ENCODE measurements around the gene PRICKLE4.
A peak's percentile ranks its signal among the peaks of the same experiment; 100 is the strongest.

The PRICKLE4 gene

DNA sequence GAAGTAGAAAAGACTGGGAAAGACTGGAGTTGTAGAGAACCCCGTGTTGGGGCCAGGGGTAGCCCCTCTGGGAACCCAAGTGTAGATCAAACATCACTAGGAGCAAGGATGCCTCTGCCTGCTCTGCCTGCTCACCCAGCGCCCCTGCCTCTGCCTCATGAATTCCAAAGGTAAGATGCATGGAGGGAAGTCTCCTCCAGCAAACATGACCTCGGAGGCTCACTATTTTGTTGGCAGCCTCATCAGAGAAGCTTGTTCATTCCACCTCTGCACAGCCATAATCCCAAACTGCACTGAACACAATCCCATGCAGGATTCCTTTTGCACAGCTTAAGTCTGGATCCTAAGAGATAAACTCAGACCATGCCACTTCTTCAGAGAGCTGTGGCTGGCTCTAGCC is 5.7 kb upstream of the PRICKLE4 start:
- DNase-seq: no peak

DNA sequence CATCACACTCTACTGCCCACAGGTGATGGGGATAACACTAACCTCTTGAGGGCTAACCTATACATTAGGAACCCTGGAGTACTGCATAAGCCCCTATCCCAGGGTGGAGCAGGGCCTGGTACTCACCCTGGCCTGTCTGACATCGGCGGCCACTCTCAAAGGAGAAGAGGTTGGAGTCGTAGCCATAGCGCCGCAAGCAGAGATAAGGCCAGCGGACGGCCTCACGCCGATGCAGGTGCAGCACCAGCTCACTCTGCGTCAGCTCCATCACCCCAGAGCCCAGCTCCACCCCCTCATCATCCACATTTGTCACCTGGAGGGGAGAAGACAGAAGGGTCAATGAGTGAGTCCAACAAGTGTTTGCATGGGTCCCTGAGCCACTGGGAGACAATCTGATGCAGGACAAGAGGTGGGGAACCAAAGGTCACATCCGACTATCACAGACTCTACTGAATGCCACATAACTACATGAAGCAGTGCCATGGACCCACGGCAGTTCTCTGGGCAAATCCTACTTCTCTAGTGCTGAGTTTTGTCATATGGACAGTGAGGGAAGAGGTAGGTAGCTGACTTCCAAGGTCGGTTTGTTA is 5.2 kb upstream of the PRICKLE4 start:
- no peak for DNase-seq

DNA sequence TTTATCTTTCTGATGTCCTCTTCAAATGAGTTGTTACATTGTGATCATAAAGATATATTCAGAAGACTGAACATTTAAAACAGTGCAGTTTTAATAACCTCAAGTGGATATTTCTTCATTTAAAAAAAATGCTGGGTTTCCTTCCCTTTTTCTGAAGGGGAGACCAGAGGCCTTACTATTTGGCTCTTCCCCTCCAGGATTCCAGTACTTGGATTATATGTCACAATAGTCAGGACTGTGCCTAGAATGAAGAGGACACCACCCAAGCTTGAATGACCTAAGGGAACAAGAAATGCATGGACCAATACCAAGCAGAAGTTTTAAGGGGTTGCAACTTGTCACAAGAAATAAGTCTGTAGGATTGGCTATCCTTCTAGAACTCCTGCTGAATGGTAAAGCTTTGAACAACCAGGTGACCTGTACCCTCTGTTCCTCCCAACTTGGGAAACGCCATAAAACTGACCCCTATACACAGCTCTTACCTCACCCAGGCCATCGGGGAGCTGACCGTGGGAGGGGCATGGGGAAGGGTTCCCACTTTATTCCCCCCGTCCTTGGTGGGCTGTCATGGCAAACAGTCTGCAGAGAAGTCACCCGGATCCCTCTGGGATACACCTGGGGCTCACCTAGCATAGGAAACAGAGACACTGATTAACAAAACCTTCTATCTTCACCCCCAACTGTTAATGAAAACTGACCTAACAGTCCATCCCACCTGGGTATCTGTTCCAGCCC is 2.9 kb upstream of the PRICKLE4 start:
- no peak for DNase-seq

DNA sequence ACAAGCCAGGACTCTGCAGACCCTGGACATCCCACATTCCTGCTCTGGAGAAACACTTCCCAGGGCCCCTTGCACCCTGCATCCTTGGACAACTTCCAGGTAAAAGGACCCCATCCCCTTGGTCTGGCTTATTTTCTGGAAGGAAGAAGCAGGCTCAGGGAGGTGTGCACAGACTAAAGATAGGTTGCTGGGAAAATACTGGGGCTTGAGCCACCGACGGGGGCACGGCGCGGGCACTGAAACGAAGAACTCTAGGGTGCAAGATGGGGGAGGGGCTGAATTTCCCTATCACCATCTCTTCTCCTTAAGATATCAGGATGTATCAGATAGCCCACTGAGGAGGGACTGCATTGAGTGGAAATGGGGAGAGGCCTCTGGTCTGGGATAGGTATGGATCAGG is 1.7 kb upstream of the PRICKLE4 start:
- no peak for DNase-seq

DNA sequence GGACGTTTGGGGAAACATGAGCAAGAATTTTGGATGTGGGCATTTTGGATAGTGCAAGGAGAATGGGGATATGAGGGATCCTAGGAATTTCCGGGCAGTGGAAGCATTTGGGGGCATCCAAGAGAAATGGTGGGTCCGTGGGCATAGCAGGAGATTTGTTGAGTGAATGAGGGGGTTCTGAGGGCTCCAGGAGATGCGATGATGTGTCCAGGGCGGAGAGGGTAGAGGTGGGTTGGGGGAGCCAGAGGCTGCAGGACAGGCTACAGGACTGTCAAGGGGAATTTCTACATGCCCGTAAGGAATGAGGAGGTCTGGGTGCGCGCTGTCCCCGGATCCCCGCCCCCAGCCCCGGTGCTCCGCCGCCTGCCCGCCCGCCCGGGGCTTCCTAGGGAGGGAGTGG is 1.2 kb upstream of the PRICKLE4 start:
- DNase-seq: no peak

DNA sequence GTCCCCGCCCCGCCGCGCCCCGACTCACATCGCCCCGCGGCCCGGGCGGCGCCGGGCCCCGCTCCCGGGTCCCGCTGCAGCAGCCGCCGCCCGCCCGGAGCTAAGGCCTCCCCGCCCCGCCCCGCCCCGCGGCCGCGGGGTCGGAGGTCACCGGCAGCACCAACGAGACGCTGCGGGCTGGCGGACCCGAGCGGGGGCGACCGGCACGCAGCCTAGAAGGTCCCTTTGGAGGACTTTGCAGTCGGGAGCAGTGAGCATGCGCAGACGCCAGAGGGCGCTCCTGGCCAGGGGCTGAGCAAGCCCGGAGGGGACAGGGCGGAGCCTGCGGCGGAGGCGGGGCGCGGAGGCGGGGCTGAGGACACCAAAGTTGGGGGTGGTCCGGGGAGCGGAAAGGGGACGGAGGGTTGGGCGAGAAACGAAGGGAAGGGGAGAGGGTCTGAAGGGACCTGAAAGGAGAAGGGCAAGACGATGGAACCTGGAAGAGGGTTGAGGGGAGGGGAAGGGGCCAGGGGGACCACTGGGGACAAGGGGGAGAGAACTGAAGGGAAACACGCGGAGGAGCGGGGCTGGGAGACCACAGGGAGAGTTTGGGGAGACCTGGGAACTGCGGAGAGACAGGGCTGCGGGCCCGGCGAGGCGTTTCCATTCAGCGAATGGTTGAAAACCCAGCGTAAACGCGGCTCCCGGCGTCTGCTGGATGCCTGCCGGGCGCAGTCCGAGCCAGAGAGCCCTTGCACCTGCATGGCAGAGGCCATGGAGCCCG is 613 bp upstream of the PRICKLE4 start, which contains the start of gene FRS3:
TSS of gene FRS3 (minus strand) at position 113 of the 763 bp plus-strand sequence. CDS start 2,913 bp downstream, outside the sequence.
- DNase-seq: peak; percentile 45

DNA sequence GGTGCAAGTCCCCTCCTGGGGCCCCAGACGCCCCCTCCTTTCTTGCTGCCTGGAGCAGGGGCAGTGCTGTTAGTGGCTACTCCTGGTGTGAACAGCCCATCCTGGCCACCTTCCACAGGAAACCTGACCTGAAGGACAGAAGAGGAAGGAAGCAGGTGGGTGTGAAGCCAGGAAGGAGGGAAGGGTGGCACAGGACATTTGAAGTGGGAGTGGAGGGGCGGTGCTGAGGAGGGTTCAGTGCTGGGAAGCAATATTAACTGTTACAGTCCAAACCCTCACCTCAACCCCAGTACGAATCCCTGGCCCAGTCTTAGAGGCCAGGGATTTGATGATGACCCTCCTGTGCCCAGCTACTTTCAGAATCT is 766 bp downstream of the PRICKLE4 start:
- no peak for DNase-seq

DNA sequence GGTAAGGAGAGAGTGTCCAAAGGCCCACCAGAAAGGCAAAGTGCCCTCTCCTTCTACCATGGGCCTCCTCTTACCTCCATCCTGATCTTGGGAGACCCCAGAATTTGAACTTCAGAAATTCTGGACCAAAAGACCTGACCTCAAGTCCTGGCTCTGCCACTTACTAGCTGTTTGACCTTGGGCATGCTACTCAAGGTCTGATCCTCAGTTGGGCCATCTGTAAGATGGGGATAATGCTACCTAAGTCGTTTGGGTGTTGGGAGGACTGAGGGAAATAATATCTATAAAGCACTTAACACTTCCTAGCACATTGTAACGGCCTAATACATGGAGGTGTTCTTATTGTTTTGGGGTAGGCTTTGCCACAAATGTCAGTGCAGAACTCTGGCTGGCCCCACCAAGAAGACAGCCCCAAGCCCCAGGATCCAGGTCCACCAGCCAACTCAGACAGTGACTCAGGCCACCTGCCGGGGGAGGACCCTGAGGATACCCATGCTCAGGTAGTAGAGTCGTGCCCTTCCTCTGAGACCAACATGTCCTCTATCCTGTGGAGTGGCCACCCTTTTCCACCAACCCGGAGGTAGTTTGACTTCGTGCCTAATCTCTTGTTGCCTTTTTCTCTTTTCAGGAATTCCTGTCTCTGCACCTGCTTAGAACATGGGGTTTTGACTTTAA is 2.7 kb downstream of the PRICKLE4 start:
- no peak for DNase-seq

DNA sequence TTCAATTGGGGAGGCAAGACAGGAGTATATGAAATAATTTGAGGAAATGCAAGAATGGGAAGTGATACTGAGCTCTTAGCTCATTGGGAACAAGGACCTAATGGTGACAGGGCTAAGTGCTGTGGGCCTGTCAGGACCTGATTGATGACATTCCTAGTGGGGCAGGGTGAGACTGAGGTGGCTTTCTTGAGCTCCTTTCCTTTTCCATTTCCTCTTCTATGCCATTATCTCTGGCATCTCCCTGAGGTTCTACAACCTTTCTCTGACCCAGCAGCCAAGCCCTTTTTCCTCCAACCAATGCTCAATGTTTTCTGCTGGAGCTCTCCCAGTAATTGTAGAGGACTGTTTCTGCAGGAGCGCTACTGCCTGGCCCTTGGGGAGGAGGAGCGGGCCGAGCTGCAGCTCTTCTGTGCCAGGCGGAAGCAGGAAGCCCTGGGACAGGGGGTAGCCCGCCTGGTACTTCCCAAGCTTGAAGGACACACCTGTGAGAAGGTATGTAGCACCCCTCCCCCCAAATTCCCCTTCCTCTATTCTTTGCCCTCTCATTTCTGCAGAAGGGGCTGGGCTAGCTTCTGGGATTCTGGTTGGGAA is 4.1 kb downstream of the PRICKLE4 start:
- DNase-seq: no peak

DNA sequence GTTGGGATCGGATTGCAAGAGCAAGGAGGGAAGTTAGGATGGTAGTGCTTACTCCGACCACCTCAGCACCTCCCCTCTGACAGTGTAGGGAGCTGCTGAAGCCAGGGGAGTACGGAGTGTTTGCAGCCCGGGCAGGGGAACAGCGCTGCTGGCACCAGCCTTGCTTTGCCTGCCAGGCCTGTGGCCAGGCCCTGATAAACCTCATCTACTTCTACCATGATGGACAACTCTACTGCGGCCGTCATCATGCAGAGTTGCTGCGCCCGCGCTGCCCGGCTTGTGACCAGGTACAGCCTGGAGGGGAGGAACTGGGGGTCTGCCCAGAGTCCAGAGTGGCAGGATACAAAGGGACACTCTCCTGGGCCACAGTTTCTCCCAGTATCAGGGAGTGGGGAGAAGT is 4.7 kb downstream of the PRICKLE4 start:
- DNase-seq: no peak

DNA sequence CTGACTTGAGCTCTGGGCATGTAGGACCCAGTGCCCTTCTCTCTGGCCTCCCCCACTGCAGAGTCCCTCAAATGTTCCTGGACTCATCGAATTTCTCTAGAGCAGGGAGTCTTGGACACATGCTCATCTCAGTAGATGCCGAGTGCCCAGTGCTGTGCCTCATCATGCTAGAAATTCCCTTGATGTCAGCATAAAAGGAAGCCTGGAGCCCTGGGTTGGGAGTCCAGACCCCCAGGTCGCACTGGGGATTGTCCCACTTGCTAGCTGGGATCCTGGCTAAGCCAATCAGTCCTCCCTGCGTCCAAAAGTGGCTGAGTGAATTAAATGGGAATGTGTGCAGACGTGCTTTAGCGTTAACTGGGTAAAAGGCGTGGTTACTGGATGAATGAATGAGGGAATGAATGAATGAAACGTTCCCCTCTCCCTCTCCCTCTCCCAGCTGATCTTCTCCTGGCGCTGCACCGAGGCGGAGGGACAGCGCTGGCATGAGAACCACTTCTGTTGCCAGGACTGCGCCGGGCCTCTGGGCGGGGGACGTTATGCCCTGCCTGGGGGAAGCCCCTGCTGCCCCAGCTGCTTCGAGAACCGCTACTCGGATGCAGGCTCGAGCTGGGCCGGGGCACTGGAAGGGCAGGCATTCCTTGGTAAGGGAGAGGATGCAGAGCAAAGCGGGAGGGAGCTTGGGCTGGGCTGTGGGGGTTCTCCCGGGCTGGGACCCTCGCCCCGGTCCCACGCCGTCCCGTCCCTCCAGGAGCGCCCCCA is 5.3 kb downstream of the PRICKLE4 start:
- DNase-seq: no peak

DNA sequence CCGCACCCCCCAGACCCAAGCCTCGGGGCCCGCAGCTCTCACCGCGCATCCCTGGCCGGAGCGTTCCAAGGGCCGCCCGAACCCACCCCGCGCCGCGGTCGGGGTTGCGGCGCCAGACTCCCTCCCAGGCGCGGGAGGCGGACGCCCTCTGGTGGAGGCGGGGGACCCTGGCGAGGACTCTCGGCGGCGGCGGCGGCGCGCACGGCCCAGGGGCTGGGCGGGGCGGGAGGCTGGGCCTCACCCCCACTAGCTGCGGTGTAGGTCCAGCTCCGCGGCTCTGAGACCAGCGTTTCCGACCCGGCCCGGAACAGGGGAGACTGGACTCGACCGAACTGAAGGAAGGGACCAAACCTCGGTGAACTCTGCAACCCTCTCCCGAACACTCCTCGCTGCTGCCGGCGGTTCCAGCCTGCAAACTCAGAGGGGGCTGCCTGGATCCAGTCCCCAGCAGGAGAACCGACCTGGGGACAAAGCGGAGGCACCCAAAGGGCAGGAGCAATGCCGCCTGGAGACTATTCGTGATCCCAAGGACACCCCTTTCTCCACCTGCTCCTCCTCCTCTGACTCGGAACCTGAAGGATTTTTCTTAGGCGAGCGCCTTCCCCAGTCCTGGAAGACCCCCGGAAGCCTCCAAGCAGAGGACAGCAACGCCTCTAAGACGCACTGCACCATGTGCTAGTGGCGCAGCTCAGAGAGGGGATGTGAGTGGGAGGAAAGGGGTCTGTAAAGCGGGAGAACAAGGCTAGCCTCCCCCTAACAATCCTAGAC is 6.1 kb downstream of the PRICKLE4 start:
- DNase-seq: no peak

DNA sequence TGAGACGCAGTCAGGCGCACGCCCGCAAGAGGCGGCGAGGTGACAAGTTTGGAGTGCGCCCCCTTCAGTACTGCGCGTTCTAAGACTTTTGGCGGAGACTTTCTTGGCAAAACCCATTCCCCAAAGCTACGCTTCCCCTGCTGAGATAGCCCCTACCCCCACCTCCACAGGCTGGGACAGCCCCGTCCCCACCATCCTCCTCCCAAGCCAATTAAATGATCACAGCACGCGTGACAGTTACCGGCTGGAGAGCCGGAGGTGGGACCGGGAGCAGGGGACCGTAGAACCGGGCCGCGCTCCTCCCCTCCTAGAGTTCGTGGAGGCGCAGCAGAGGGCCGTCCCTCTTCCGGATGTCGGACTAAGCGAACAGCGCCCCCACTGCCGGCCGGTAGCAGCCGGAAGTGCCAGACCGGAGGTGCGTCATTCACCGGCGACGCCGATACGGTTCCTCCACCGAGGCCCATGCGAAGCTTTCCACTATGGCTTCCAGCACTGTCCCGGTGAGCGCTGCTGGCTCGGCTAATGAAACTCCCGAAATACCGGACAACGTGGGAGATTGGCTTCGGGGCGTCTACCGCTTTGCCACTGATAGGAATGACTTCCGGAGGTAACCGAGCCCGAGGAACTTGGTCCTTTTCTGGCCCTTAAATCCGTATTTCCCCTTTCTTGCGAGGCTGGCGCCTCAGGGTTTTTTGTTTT is 6.8 kb downstream of the PRICKLE4 start, which contains the start of gene TOMM6:
TSS of gene TOMM6 (plus strand) at position 476 of the 699 bp plus-strand sequence. CDS start at position 480, 4 bp downstream.
- DNase-seq: peak; percentile 75

DNA sequence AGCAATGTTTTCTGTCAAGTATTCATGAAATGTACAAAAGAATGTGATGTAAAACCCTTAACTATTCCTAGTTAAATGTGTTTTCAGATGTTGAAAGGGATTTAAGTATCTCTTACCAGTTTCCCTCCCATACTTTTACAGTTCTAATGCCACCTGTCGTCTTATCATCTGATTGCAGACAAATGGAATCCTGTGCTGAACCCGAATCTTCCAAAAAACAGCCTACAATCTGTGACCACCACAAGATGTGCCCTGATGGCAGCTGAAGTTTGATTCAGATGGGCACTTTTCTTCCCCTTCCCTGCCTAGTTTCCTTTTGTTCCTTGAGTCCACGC is 8.8 kb downstream of the PRICKLE4 start:
- DNase-seq: no peak

DNA sequence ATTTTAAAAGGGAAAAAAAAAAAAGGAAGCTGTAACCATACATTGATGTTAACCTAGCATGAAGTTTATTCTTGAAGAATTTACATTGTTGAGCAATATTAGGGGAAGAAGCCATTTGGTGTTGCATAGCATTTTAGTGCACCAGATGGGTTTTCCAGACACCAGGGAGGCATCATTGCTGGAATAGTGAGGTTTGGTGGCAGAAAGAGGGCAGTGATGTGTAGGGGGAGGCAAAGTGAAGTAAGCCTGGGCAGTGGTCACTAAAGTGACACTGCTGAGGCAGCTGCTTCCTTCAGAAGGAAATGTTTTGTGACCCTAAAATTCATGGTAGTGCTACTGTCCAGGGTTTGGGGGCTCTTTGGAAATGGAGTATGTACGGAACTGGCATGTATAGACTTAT is 9.5 kb downstream of the PRICKLE4 start:
- no peak for DNase-seq

DNA sequence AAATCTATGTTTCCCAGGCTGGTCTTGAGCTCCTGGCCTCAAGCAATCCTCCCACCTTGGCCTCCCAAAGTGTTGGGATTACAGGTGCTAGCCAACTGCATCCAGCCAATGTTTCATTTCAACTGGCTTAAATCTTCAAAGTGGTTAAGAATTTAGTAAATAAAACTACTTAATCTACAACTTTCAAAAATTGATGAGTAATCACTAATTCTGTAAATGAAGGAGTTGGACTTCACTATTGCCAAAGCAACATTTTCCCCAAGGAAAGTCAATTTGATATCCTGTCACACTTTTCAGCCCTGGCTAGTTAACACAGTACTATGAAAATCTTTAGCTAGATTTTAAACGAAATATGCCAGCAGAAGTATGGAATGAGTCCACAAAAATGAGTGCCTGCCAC is 10.7 kb downstream of the PRICKLE4 start:
- DNase-seq: no peak

DNA sequence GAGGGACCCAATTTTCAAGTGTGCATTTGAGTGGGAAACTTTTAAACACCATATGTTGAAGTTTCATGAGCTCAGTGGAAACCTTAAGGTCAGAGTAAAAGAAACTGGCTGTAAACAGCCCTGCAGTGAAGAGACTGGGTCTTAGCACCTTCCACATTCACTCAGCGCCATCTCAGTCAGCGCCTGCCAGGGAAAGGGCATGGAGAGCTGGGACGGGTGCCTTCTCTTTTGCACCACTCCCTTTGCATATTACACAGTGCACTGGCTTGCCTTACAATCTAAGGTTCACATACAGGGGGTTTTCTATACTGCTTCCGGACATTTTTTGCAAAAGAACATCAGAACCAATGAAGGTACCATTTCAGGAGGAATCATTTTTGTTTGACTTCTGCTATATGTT is 11.4 kb downstream of the PRICKLE4 start:
- no peak for DNase-seq

DNA sequence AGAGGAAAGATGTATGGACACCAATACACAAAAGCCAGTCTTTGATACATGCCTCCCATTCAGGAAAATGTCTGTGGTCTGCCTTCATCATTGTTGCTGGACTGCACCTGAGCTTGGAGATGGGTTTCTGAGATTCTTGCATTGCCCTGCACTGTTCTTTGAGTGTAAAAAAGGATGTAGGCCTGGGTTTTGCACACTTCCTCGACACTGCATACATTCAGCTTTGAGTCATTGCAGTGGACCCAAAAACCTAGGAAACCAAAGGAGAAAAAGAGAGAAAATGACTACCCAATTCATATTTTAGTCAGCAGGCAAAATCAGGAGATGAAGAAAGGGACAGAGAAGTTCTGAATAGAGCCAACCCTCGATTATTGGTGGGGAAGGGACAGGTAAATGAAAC is 15.9 kb downstream of the PRICKLE4 start:
- DNase-seq: no peak

DNA sequence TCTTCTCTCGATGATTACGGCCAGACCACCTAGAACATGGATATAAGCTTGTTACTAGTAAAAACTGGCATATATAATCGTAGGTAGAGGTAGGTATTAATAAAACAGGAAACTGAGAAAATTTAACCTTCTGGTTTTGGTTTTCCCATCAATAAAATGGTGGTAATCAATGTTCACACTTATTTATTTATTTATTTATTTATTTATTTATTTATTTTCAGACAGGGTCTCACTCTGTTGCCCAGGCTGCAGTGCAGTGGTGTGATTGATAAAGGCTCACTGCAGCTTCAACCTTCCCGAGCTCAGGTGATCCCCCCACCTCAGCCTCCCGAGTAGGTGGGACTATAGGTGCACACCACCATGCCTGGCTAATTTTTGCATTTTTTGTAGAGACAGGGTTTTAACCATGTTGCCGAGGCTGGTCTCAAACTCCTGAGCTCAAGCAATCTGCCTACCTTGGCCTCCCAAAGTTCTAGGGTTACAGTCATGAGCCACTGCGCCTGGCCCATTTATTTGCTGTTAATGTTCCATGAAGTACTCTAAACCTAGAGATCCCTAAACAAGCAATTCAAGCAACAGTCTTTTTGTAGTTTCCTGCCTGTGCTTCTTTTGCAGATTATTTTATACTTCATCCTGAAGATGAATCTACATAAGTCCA is 18.4 kb downstream of the PRICKLE4 start:
- DNase-seq: no peak

DNA sequence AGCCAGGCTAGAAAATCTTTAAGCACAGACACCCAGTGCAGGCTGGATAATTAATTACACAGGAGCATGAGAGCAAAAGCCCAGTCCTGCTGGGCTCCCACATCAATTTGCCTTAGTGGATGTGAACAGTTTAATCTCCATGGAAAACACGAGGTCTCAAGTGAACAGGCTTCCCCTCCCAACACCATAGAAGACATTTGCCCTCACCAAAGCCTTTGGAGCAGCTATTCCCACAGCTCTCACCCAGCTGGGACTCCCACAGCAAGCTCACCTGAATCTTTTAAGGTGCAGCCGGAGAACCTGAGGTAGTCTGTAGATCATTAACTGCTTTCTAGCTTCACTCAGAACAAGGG is 19.0 kb downstream of the PRICKLE4 start:
- DNase-seq: no peak

All from NCI-H524 treated with DMSO at 0.1 percent for 48 hours (cell line).